HEK293 (cell line): ENCODE results near the gene CDKAL1.

Experiments used
- CTCF ChIA-PET: fragments of 350-600 bp; formaldehyde crosslinking; extraction: SDS; loops from one replicate; lab custom pipeline; 2021; ENCODE audit warnings: antibody characterized with exemption; lab: Yijun Ruan, JAX
- POLR2A ChIA-PET: fragments of 300-600 bp; formaldehyde crosslinking; extraction: SDS; loops from one replicate; lab custom pipeline; 2020; ENCODE audit warnings: antibody characterized with exemption, inconsistent platforms; lab: Yijun Ruan, JAX
- H3K27ac ChIP-seq: fragments of 200-500 bp; sonication (Bioruptor generic); 2 replicates; pipeline ENCODE4 v1.5.1; 2014; ENCODE audit warnings: low read depth, low read length, control low read depth, inconsistent platforms; ENCODE audit errors: extremely low read depth
- H3K36me3 ChIP-seq, 2 experiments: fragments of 200-500 bp in 1 of 2; sonication (Bioruptor generic) in 1 of 2; 1 replicate in 1 of 2; 2 replicates in 1 of 2; pipeline ENCODE4 v1.5.1; 2014 to 2017; ENCODE audit warnings: inconsistent platforms in 2 of 2, low read length in 2 of 2; ENCODE audit not compliant: control insufficient read depth in 2 of 2, insufficient read depth in 1 of 2
- H3K4me1 ChIP-seq: fragments of 200-500 bp; sonication (Bioruptor generic); 2 replicates; pipeline ENCODE4 v1.5.1; 2014; ENCODE audit warnings: mild to moderate bottlenecking, low read length, inconsistent platforms; ENCODE audit not compliant: control insufficient read depth, insufficient read depth
- H3K4me3 ChIP-seq: 2 replicates; pipeline ENCODE4 v1.5.1; 2011; ENCODE audit warnings: low read depth, mild to moderate bottlenecking, control low read depth, low read length, moderate library complexity
- H3K9me3 ChIP-seq: fragments of 200-500 bp; sonication (Bioruptor generic); 2 replicates; pipeline ENCODE4 v1.5.1; 2014; ENCODE audit warnings: low read depth, low read length, inconsistent platforms; ENCODE audit not compliant: control insufficient read depth, insufficient read depth
- BCL11A ChIP-seq: fragments of 450-650 bp; formaldehyde crosslinking; IDR thresholded peaks from 2 replicates; pipeline ENCODE4 v1.5.1; 2016; ENCODE audit warnings: low read depth, missing biosample characterization, missing genetic modification characterization
- HOXA7 ChIP-seq: sonication (generic); formaldehyde crosslinking; IDR thresholded peaks from 2 replicates; pipeline ENCODE4 v1.8.1; 2022; ENCODE audit warnings: missing genetic modification reagents, borderline replicate concordance
- HOXD13 ChIP-seq: sonication (generic); formaldehyde crosslinking; IDR thresholded peaks from 2 replicates; pipeline ENCODE4 v1.8.0; 2022; ENCODE audit warnings: missing genetic modification reagents, borderline replicate concordance
- KLF7 ChIP-seq: fragments of 450-650 bp; formaldehyde crosslinking; IDR thresholded peaks from 2 replicates; pipeline ENCODE4 v1.5.1; 2016; ENCODE audit warnings: missing biosample characterization, missing genetic modification characterization, borderline replicate concordance
- PBX3 ChIP-seq: sonication (generic); formaldehyde crosslinking; IDR thresholded peaks from 2 replicates; pipeline ENCODE4 v1.8.1; 2022; ENCODE audit warnings: mild to moderate bottlenecking, moderate library complexity, missing genetic modification reagents
- SCRT1 ChIP-seq: fragments of 450-650 bp; formaldehyde crosslinking; IDR thresholded peaks from 2 replicates; pipeline ENCODE4 v1.5.1; 2016; ENCODE audit warnings: missing biosample characterization, missing genetic modification characterization, borderline replicate concordance
- SETDB1 ChIP-seq: IDR thresholded peaks from one replicate; pipeline ENCODE4 v1.6.1; 2017; ENCODE audit warnings: mild to moderate bottlenecking, low read length, moderate library complexity, mixed read lengths; ENCODE audit not compliant: insufficient read length
- SP7 ChIP-seq: fragments of 450-650 bp; formaldehyde crosslinking; IDR thresholded peaks from 2 replicates; pipeline ENCODE4 v1.5.1; 2016; ENCODE audit warnings: missing biosample characterization, missing genetic modification characterization
- ZBTB44 ChIP-seq: fragments of 450-650 bp; IDR thresholded peaks from 2 replicates; pipeline ENCODE4 v1.5.1; 2018; ENCODE audit warnings: missing biosample characterization, mild to moderate bottlenecking, missing genetic modification characterization
- ZNF133 ChIP-seq: fragments of 450-650 bp; formaldehyde crosslinking; IDR thresholded peaks from 2 replicates; pipeline ENCODE4 v1.5.1; 2016; ENCODE audit warnings: missing biosample characterization, missing genetic modification characterization
- ZNF148 ChIP-seq: fragments of 450-650 bp; formaldehyde crosslinking; IDR thresholded peaks from 2 replicates; pipeline ENCODE4 v1.5.0; 2017; ENCODE audit warnings: missing biosample characterization, missing genetic modification characterization, borderline replicate concordance
- ZNF169 ChIP-seq: fragments of 450-650 bp; formaldehyde crosslinking; IDR thresholded peaks from 2 replicates; pipeline ENCODE4 v1.5.1; 2016; ENCODE audit warnings: missing biosample characterization, missing genetic modification characterization
- ZNF18 ChIP-seq: fragments of 450-650 bp; formaldehyde crosslinking; IDR thresholded peaks from 2 replicates; pipeline ENCODE4 v1.5.1; 2016; ENCODE audit warnings: missing biosample characterization, missing genetic modification characterization
- ZNF221 ChIP-seq: fragments of 450-650 bp; formaldehyde crosslinking; IDR thresholded peaks from 2 replicates; pipeline ENCODE4 v1.5.1; 2017; ENCODE audit warnings: missing biosample characterization, missing genetic modification characterization, borderline replicate concordance
- ZNF248 ChIP-seq: fragments of 450-650 bp; formaldehyde crosslinking; IDR thresholded peaks from 2 replicates; pipeline ENCODE4 v1.5.1; 2017; ENCODE audit warnings: missing biosample characterization, missing genetic modification characterization
- ZNF274 ChIP-seq, 2 experiments: fragments of 200-500 bp in 1 of 2; fragments of 450-650 bp in 1 of 2; sonication (Bioruptor generic) in 1 of 2; formaldehyde crosslinking in 1 of 2; IDR thresholded peaks; 2 replicates each; pipeline versions ENCODE4 v1.5.1 to v1.6.1; 2014 to 2016; ENCODE audit warnings: borderline replicate concordance in 1 of 2, inconsistent platforms in 1 of 2, low read length in 1 of 2, missing biosample characterization in 1 of 2, missing genetic modification characterization in 1 of 2
- ZNF302 ChIP-seq: fragments of 450-650 bp; formaldehyde crosslinking; IDR thresholded peaks from 2 replicates; pipeline ENCODE4 v1.5.1; 2016; ENCODE audit warnings: missing biosample characterization, missing genetic modification characterization, low read depth
- ZNF366 ChIP-seq: fragments of 450-650 bp; formaldehyde crosslinking; conservative IDR thresholded peaks from 2 replicates; pipeline ENCODE4 v1.5.1; 2016; ENCODE audit warnings: missing biosample characterization, missing genetic modification characterization
- ZNF394 ChIP-seq: fragments of 450-650 bp; formaldehyde crosslinking; IDR thresholded peaks from 2 replicates; pipeline ENCODE4 v1.5.1; 2016; ENCODE audit warnings: missing biosample characterization, missing genetic modification characterization, mild to moderate bottlenecking, moderate library complexity, borderline replicate concordance
- ZNF404 ChIP-seq: fragments of 450-650 bp; formaldehyde crosslinking; IDR thresholded peaks from 2 replicates; pipeline ENCODE4 v1.5.1; 2017; ENCODE audit warnings: missing biosample characterization, missing genetic modification characterization
- ZNF473 ChIP-seq: fragments of 450-650 bp; formaldehyde crosslinking; IDR thresholded peaks from 2 replicates; pipeline ENCODE4 v1.5.1; 2017; ENCODE audit warnings: missing biosample characterization, missing genetic modification characterization
- ZNF692 ChIP-seq: fragments of 450-650 bp; formaldehyde crosslinking; IDR thresholded peaks from 2 replicates; pipeline ENCODE4 v1.5.1; 2016; ENCODE audit warnings: missing biosample characterization, missing genetic modification characterization
- ZSCAN18 ChIP-seq: fragments of 450-650 bp; formaldehyde crosslinking; IDR thresholded peaks from 2 replicates; pipeline ENCODE4 v1.5.1; 2016; ENCODE audit warnings: missing biosample characterization, missing genetic modification characterization
- ZSCAN30 ChIP-seq: fragments of 450-650 bp; IDR thresholded peaks from 2 replicates; pipeline ENCODE4 v1.5.1; 2018; ENCODE audit warnings: missing biosample characterization, mild to moderate bottlenecking, missing genetic modification characterization, moderate library complexity

CDKAL1 gene

GRCh38 chr6:20600831-20601230 lies 66.6 kb downstream of the CDKAL1 start (continued):
- no peak for TF ChIP-seq SCRT1 (tag by site-specific recombination)
- TF ChIP-seq ZNF18 = no peak
- TF ChIP-seq HOXD13 (CRISPR knock-in tag) = no peak
- TF ChIP-seq ZSCAN30 (tag by site-specific recombination) = no peak
- no peak for TF ChIP-seq ZNF473 (tag by site-specific recombination)
- TF ChIP-seq PBX3 (CRISPR knock-in tag) = no peak
- no peak for TF ChIP-seq ZNF221 (tag by site-specific recombination)
- no peak for TF ChIP-seq ZNF133 (tag by site-specific recombination)

- TF ChIP-seq ZBTB44 (no peak), SP7 (tag by site-specific recombination) (no peak), ZNF302 (tag by site-specific recombination) (no peak), ZSCAN30 (tag by site-specific recombination) (no peak), ZSCAN18 (tag by site-specific recombination) (no peak), ZNF148 (tag by site-specific recombination) (no peak), ZNF394 (tag by site-specific recombination) (no peak), ZNF692 (tag by site-specific recombination) (no peak), HOXA7 (CRISPR knock-in tag) (no peak), BCL11A (no peak), ZNF366 (tag by site-specific recombination) (no peak), SETDB1 (no peak), ZNF169 (tag by site-specific recombination) (no peak), KLF7 (tag by site-specific recombination) (no peak), ZNF248 (tag by site-specific recombination) (no peak), ZNF274 (IDR thresholded peaks at IDR 0.05; ENCODE audit: low read length) (no peak), ZNF274 (tag by site-specific recombination; IDR thresholded peaks at IDR 0.05; ENCODE audit: borderline replicate concordance) (no peak), ZNF404 (tag by site-specific recombination) (no peak)
- Histone ChIP-seq H3K36me3 (no peaks in the 10 kb centered on the region), H3K4me1 (no peaks in the 10 kb centered on the region), H3K27ac (no peak overlapping the region), H3K4me3 (no peak overlapping the region), H3K9me3 (no peaks in the 10 kb centered on the region)
- POLR2A ChIA-PET = no interaction called here
- CTCF ChIA-PET = interaction anchor here (1.1 kb wide), 1 partner anchor 23 kb away, joined by 3 read pairs; no protein-coding TSS in a partner anchor
Measured at GRCh38 chr6:20604159-20604558, 69.9 kb downstream of the CDKAL1 start.
